Adipocyte (in vitro differentiated cells): ENCODE measurements around the gene PCED1A.

ENCODE experiments used
- DNase-seq: peaks from one replicate; pipeline ENCODE4 v3.0.0-alpha.2; 2015; ENCODE audit warnings: low read depth
- H3K27me3 ChIP-seq: replicated peaks from 2 replicates; pipeline ENCODE4 v1.7.0; 2013; ENCODE audit warnings: mild to moderate bottlenecking, low read length, moderate library complexity; ENCODE audit not compliant: control insufficient read depth, insufficient read depth
- H3K36me3 ChIP-seq: 2 replicates; pipeline ENCODE4 v1.7.0; 2013; ENCODE audit warnings: low read length, mild to moderate bottlenecking, moderate library complexity; ENCODE audit not compliant: control insufficient read depth, insufficient read depth, severe bottlenecking
- H3K4me1 ChIP-seq: 2 replicates; pipeline ENCODE4 v1.7.0; 2013; ENCODE audit warnings: mild to moderate bottlenecking, low read length, moderate library complexity; ENCODE audit not compliant: control insufficient read depth, insufficient read depth
- H3K4me3 ChIP-seq: 2 replicates; pipeline ENCODE4 v1.7.0; 2013; ENCODE audit warnings: mild to moderate bottlenecking, low read length, moderate library complexity
- H3K9ac ChIP-seq: 2 replicates; pipeline ENCODE4 v1.7.0; 2013; ENCODE audit warnings: mild to moderate bottlenecking, low read length, moderate library complexity
- H3K9me3 ChIP-seq: 2 replicates; pipeline ENCODE4 v1.7.0; 2013; ENCODE audit warnings: mild to moderate bottlenecking, low read length, moderate library complexity; ENCODE audit not compliant: control insufficient read depth

The PCED1A gene

GRCh38 chr20:2864626-2865025 lies 24.2 kb upstream of the PCED1A start:
- H3K27me3 ChIP-seq = no peaks in the 10 kb centered on the region
- peaks cover 58% of the 10 kb centered on the region for H3K36me3 ChIP-seq
- H3K9me3 ChIP-seq = no peaks in the 10 kb centered on the region
- H3K4me1 ChIP-seq = peaks cover 29% of the 10 kb centered on the region
- H3K9ac ChIP-seq = no peak overlapping the region
- H3K4me3 ChIP-seq = no peak overlapping the region
- no peak for DNase-seq

- Histone ChIP-seq H3K36me3 (peaks cover 35% of the 10 kb centered on the region), H3K9me3 (no peaks in the 10 kb centered on the region), H3K9ac (peak overlapping the region; percentile 21), H3K4me3 (no peak overlapping the region), H3K4me1 (peaks cover 14% of the 10 kb centered on the region), H3K27me3 (no peaks in the 10 kb centered on the region)
- DNase-seq = no peak
Measured at GRCh38 chr20:2859330-2860121, 19.1 kb upstream of the PCED1A start.

- DNase-seq = no peak
- peaks cover 27% of the 10 kb centered on the region for H3K36me3 ChIP-seq
- H3K27me3 ChIP-seq = no peaks in the 10 kb centered on the region
Measured at GRCh38 chr20:2858591-2858990, 18.1 kb upstream of the PCED1A start.

GRCh38 chr20:2851086-2851485 lies 10.6 kb upstream of the PCED1A start:
- Histone ChIP-seq H3K4me1 (no peaks in the 10 kb centered on the region), H3K27me3 (no peaks in the 10 kb centered on the region), H3K4me3 (no peak overlapping the region), H3K36me3 (peaks cover 5% of the 10 kb centered on the region), H3K9me3 (no peaks in the 10 kb centered on the region), H3K9ac (no peak overlapping the region)
- no peak for DNase-seq

More at GRCh38 chr20:2858591-2858990, 18.1 kb upstream of the PCED1A start:
- H3K9me3 ChIP-seq = no peaks in the 10 kb centered on the region
- H3K9ac ChIP-seq = no peak overlapping the region
- H3K4me3 ChIP-seq = no peak overlapping the region
- peaks cover 14% of the 10 kb centered on the region for H3K4me1 ChIP-seq

- no peak overlapping the region for H3K9ac ChIP-seq
- no peak for DNase-seq
Measured at GRCh38 chr20:2849529-2849928, 9.1 kb upstream of the PCED1A start.

GRCh38 chr20:2847802-2848201 lies 7.3 kb upstream of the PCED1A start:
- Histone ChIP-seq H3K9me3 (no peaks in the 10 kb centered on the region), H3K36me3 (peaks cover 9% of the 10 kb centered on the region), H3K4me3 (no peak overlapping the region), H3K4me1 (no peaks in the 10 kb centered on the region), H3K9ac (no peak overlapping the region), H3K27me3 (no peaks in the 10 kb centered on the region)
- no peak for DNase-seq

More at GRCh38 chr20:2849529-2849928, 9.1 kb upstream of the PCED1A start:
- Histone ChIP-seq H3K36me3 (peaks cover 5% of the 10 kb centered on the region), H3K27me3 (no peaks in the 10 kb centered on the region), H3K4me1 (no peaks in the 10 kb centered on the region), H3K9me3 (no peaks in the 10 kb centered on the region), H3K4me3 (no peak overlapping the region)

- no peak for DNase-seq
- peaks cover 9% of the 10 kb centered on the region for H3K36me3 ChIP-seq
- H3K9me3 ChIP-seq = no peaks in the 10 kb centered on the region
- H3K9ac ChIP-seq = no peak overlapping the region
- no peak overlapping the region for H3K4me3 ChIP-seq
- H3K4me1 ChIP-seq = peaks cover 2% of the 10 kb centered on the region
- no peaks in the 10 kb centered on the region for H3K27me3 ChIP-seq
Measured at GRCh38 chr20:2846698-2847097, 6.2 kb upstream of the PCED1A start.

GRCh38 chr20:2845607-2846006 lies 5.2 kb upstream of the PCED1A start:
- Histone ChIP-seq H3K9me3 (no peaks in the 10 kb centered on the region), H3K36me3 (peaks cover 9% of the 10 kb centered on the region), H3K4me1 (peaks cover 7% of the 10 kb centered on the region), H3K4me3 (no peak overlapping the region), H3K27me3 (no peaks in the 10 kb centered on the region), H3K9ac (no peak overlapping the region)
- DNase-seq = no peak

GRCh38 chr20:2840967-2841531 lies 594 bp upstream of the PCED1A start:
- Histone ChIP-seq H3K4me3 (peak overlapping the region; percentile 91), H3K9me3 (no peaks in the 10 kb centered on the region), H3K4me1 (peaks cover 16% of the 10 kb centered on the region), H3K27me3 (no peaks in the 10 kb centered on the region), H3K36me3 (peaks cover 21% of the 10 kb centered on the region), H3K9ac (peak overlapping the region; percentile 86)
- peak; percentile 78 for DNase-seq

GRCh38 chr20:2839732-2840137 lies 720 bp downstream of the PCED1A start:
- Histone ChIP-seq H3K36me3 (peaks cover 27% of the 10 kb centered on the region), H3K4me3 (peak overlapping the region; percentile 91), H3K9ac (peak overlapping the region; percentile 86), H3K27me3 (no peaks in the 10 kb centered on the region), H3K4me1 (peaks cover 16% of the 10 kb centered on the region), H3K9me3 (no peaks in the 10 kb centered on the region)
- no peak for DNase-seq

GRCh38 chr20:2838847-2839671 lies 1.4 kb downstream of the PCED1A start:
- Histone ChIP-seq H3K4me1 (peaks cover 16% of the 10 kb centered on the region), H3K9ac (no peak overlapping the region), H3K9me3 (no peaks in the 10 kb centered on the region), H3K27me3 (no peaks in the 10 kb centered on the region), H3K36me3 (peaks cover 28% of the 10 kb centered on the region), H3K4me3 (peak overlapping the region; percentile 91)
- no peak for DNase-seq
